WI38 (cell line): ENCODE measurements around the gene METRN.

Experiments
- H3K4me3 ChIP-seq: 2 replicates; pipeline ENCODE4 v1.5.1; 2011; ENCODE audit warnings: low read depth, mild to moderate bottlenecking, control low read depth, low read length
- TF ChIP-seq, protein P1 (sequence below): IDR thresholded peaks from 2 replicates; pipeline ENCODE4 v1.5.1; 2012; ENCODE audit warnings: low read depth, mild to moderate bottlenecking, control low read depth, low read length

METRN gene

DNA sequence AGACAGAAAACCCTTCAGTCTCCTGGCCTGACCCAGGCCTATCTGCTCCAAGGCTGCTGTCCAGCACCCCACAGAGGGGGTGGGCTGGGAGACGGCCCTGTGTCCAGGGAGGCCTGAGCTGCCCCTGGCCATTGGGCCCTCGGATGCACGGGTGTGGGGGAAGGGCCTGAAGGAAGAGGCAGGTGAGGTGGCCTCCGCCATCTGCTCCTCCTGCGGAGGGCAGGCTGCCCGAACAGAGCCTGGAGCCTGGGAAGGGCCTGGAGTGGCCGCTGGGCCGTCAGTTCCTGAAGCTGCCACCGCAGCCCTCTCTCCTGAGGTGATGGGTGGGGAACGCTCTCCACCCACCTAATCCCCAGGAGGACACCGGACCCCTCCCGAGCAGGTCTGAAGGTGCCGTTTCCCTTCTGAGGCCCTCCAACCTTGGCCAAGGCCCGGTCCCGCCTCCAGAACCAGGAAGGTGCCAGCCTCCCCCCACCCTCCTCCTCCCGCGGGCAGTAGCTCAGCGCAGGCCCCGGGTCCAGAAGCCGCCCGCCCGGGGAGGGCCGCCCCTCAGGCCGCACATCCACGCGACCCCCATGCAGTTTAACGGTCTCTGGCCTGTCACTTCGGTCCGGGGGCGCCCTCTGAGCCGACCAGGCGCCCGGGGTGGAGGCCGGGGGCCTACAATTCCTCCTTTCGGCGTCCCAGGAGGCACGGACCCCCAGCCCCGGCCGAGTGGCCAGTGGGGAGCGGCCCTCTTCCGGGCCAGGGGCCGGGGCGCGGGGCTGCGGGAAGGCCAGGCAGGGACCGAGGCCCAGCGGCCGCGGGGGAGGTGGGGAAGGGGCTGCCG is 10.2 kb upstream of the METRN start:
- TF ChIP-seq, protein P1, sequence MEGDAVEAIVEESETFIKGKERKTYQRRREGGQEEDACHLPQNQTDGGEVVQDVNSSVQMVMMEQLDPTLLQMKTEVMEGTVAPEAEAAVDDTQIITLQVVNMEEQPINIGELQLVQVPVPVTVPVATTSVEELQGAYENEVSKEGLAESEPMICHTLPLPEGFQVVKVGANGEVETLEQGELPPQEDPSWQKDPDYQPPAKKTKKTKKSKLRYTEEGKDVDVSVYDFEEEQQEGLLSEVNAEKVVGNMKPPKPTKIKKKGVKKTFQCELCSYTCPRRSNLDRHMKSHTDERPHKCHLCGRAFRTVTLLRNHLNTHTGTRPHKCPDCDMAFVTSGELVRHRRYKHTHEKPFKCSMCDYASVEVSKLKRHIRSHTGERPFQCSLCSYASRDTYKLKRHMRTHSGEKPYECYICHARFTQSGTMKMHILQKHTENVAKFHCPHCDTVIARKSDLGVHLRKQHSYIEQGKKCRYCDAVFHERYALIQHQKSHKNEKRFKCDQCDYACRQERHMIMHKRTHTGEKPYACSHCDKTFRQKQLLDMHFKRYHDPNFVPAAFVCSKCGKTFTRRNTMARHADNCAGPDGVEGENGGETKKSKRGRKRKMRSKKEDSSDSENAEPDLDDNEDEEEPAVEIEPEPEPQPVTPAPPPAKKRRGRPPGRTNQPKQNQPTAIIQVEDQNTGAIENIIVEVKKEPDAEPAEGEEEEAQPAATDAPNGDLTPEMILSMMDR = no peak
- no peak overlapping the region for H3K4me3 ChIP-seq

DNA sequence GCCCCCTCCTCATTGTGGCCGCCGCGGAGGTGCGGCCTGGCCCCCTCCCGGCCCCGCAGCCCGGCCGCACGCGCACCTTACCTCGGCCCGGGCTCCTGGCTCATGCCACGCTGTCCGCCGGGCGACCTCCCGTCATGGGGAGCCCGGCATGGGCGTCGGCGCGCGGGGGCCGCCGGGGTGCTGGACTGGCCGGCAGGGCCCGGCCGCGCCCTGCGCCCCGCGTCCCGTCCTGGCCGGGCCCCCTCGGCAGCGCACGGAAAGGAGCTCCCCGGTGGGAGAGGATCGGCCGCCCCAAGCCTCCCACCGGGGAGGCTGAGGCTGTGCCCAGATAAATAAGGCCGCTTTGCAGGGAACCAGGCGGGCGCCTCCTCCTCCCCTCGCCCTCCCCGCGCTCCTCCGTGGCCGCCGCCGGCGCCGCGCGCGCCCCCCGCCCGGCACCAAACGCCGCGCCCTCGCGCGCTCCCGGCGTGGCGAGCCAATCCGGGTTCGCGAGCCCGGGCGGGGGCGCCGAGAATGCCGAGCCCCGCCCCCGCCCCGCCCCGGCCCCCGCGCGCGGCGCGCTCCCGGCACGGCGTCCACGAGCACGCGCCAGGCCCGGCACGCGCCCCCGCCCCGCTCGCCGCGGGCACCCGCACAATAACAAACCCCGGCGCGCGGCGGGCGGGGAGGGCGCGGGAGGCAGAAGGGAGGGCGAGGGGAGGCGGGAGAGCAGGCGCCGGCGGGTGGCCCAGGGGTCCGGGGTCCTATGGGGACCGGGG is 9.3 kb upstream of the METRN start, which contains the start of gene FBXL16:
TSS of gene FBXL16 (minus strand) at position 371 of the 758 bp plus-strand sequence. CDS start 8,396 bp downstream, outside the sequence.
- TF ChIP-seq, protein P1 = no peak
- no peak within 1 kb of the TSS for H3K4me3 ChIP-seq

DNA sequence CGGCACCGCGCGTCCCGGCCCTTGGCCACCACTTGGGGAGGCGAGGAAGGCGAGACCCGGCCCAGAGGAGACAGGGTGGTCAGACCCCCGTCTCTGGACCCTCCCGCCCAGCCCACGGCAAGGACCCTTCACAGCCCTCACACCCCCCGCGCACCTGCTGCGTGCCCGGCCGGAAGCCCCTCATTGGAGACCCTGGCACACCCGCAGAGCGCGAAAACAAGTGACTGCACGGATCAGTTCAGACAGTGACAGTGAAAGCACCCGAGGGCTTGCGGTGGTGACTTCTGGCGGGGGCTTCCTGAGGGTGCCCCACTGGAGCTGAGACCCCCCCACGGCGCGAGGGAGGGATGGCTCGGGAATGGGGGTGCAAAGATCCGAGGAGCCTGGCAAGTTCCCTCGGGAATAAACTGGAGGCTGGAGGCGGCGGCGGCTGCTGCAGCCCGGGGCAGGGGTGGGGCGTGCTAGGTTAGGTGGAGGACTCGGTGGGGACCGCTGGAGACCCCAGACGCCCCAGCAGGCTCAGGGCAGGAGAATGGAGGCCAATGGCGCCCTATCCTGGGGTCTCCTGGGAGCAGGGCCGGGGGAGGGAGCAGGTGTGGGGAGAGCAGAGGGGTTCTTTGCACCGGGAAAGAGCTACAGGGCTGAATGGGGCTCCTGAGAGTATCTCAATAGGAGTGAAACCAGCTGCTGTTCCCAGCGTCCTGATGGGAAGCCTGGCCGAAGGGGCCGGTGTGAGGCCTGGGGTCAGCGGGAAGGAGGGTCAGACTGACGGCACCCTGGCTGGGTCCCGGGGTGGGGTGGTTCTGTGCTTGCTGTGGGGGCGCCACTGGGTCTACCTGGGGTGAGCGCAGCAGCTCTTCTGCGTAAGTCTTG is 8.5 kb upstream of the METRN start:
- TF ChIP-seq, protein P1 = no peak
- H3K4me3 ChIP-seq = no peak overlapping the region

DNA sequence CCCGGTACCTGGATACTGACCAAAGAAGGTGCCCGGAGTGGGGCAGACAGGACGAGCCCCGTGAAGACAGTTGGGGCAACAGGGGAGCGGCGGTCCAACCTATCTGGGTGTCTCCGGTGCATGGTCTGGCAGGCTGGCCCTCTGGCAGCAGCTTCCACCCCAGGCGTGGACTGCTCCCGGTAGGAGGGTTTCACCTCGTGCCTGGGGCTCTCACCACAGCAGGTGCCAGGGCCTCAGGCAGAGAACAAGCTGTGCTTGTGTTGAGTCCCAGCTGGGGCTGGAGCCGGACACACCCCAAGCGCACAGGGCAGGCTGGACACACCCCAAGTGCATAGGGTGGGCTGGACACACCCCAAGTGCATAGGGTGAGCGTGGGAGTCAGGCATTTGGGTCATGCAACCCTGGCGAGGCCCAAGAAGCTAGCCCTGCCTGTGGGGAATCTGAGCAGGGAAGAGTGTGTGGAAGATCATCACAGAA is 7.8 kb upstream of the METRN start:
- H3K4me3 ChIP-seq = no peak overlapping the region
- TF ChIP-seq, protein P1 = no peak

DNA sequence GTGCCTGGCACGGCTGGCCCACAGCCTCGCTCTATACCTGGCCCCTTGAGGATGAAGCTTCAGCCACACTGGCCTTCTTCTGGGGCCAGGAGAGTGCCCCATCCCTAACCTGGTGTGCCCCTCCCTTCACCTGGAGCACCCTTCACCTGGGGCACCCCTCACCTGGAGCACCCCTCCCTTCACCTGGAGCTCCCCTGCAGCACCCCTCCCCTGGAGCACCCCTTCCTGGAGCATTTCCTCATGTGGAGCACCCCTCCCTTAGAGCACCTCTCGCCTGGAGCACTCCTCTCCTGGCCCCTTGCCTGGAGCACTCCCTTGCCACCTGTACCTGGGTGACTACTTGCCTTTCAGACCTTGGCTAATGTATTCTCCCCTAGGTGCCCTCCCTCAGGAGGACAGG is 6.9 kb upstream of the METRN start:
- TF ChIP-seq, protein P1 = no peak
- H3K4me3 ChIP-seq = no peak overlapping the region

DNA sequence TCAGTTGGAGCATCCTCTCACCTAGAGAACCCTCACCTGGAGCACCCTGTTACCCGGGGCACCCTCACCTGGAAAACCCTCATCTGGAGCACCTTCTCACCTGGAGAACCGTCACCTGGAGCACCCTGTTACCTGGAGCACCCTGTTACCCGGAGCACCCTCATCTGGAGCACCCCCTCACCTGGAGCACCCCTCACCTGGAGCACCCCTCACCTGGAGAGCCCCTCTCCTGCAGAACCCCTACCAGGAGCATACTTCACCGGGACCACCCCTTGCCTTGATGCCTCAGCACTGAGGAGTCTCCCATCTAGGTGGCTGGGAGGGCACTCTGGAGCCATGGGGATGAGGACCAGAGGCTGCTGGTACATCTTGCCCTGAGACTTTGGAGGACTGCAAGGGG is 6.0 kb upstream of the METRN start:
- TF ChIP-seq, protein P1 = no peak
- H3K4me3 ChIP-seq = no peak overlapping the region
